ENCODE data around the gene MVB12B. TPM values are rescaled to one million over a fixed set of nuclear protein-coding genes. Genes with fewer than 3 reads are reported as not detected.

The MVB12B gene
- total RNA-seq, 1 experiment from 2014 or later, result 9.4 TPM

DNA sequence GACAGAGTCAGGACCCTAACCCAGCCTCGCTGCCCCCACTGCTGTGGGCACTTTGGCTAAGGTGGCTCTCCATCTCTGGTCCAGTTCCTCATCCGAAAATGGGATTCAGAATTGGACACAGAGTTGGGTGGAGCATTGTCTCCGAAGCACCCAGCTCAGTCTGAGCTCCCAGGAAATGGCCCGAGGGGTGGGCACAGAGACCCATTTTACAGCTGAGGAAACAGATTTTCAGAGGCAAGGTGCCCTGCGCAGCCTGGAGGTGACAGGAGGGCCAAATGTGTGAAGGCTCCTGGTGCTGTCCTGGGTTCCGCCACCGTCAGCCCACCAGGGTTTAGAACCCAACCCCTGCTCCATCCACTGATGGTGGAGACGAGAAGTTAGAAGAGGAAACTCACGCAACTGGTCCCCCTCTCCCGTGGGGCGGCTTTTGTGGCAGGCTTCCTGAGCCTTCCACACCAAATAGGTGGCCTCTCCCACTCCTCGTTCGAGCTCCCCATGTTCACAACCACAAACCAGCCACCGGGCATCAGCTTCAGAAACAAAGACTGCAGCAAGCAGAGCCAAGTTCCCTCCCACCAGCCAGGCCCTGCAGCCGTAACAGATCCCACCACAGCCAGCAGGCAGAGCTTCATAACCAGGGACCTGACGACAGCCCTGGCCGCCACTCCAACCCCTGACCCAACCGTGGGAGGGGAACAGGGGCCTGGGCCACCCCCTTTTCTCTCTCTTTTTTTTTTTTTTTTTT, 196.2 kb downstream of the MVB12B start:
- no TSS peak for BruUV-seq (replicated peaks)
- ChIA-PET POLR2A (interaction anchor here (0.6 kb wide), 1 partner anchor 765 kb away, joined by 3 read pairs; no protein-coding TSS in a partner anchor), CTCF (no interaction called here)
- Histone ChIP-seq H3K9me3 (ENCODE audit: control insufficient read depth, insufficient read depth, low read depth, low read length) (no peaks in the 10 kb centered on the region), H3K27me3 (ENCODE audit: control insufficient read depth, insufficient read depth, low read length) (peaks cover 12% of the 10 kb centered on the region), H3K4me1 (ENCODE audit: control insufficient read depth, insufficient read depth, low read length) (no peaks in the 10 kb centered on the region), H3K4me3 (ENCODE audit: low read depth in 2 of 2, low read length in 2 of 2) (no peak overlapping the region), H3K36me3 (ENCODE audit: control insufficient read depth, insufficient read depth, low read length) (no peaks in the 10 kb centered on the region), H3K27ac (ENCODE audit: low read length) (no peak overlapping the region)
- in situ Hi-C loops (cut with HindIII; ENCODE audit: low pct_unique_long_range_greater_than_20kb, low sequenced_read_pairs), result no loop called here
- TF ChIP-seq TCF7L2 (IDR thresholded peaks at IDR 0.05; ENCODE audit: low read depth, low read length) (no peak), POLR2AphosphoS5 (IDR thresholded peaks at IDR 0.05; ENCODE audit: low read depth, low read length) (no peak), SIN3A (IDR thresholded peaks at IDR 0.05; ENCODE audit: borderline replicate concordance, insufficient read depth, low read depth, low read length) (no peak)
- TF ChIP-seq, protein P1, sequence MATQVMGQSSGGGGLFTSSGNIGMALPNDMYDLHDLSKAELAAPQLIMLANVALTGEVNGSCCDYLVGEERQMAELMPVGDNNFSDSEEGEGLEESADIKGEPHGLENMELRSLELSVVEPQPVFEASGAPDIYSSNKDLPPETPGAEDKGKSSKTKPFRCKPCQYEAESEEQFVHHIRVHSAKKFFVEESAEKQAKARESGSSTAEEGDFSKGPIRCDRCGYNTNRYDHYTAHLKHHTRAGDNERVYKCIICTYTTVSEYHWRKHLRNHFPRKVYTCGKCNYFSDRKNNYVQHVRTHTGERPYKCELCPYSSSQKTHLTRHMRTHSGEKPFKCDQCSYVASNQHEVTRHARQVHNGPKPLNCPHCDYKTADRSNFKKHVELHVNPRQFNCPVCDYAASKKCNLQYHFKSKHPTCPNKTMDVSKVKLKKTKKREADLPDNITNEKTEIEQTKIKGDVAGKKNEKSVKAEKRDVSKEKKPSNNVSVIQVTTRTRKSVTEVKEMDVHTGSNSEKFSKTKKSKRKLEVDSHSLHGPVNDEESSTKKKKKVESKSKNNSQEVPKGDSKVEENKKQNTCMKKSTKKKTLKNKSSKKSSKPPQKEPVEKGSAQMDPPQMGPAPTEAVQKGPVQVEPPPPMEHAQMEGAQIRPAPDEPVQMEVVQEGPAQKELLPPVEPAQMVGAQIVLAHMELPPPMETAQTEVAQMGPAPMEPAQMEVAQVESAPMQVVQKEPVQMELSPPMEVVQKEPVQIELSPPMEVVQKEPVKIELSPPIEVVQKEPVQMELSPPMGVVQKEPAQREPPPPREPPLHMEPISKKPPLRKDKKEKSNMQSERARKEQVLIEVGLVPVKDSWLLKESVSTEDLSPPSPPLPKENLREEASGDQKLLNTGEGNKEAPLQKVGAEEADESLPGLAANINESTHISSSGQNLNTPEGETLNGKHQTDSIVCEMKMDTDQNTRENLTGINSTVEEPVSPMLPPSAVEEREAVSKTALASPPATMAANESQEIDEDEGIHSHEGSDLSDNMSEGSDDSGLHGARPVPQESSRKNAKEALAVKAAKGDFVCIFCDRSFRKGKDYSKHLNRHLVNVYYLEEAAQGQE (IDR thresholded peaks at IDR 0.05; ENCODE audit: insufficient read depth in 1 of 2, low read depth in 2 of 2, low read length in 1 of 2), result no peak
- TF ChIP-seq, protein P2, sequence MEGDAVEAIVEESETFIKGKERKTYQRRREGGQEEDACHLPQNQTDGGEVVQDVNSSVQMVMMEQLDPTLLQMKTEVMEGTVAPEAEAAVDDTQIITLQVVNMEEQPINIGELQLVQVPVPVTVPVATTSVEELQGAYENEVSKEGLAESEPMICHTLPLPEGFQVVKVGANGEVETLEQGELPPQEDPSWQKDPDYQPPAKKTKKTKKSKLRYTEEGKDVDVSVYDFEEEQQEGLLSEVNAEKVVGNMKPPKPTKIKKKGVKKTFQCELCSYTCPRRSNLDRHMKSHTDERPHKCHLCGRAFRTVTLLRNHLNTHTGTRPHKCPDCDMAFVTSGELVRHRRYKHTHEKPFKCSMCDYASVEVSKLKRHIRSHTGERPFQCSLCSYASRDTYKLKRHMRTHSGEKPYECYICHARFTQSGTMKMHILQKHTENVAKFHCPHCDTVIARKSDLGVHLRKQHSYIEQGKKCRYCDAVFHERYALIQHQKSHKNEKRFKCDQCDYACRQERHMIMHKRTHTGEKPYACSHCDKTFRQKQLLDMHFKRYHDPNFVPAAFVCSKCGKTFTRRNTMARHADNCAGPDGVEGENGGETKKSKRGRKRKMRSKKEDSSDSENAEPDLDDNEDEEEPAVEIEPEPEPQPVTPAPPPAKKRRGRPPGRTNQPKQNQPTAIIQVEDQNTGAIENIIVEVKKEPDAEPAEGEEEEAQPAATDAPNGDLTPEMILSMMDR (IDR thresholded peaks at IDR 0.05), result no peak
- DNase-seq (ENCODE audit: low read depth, low spot score) (no peak), ATAC-seq (no peak)
- intact Hi-C loops (cut with micrococcal nuclease; ENCODE audit: unreplicated experiment), result no loop called here

DNA sequence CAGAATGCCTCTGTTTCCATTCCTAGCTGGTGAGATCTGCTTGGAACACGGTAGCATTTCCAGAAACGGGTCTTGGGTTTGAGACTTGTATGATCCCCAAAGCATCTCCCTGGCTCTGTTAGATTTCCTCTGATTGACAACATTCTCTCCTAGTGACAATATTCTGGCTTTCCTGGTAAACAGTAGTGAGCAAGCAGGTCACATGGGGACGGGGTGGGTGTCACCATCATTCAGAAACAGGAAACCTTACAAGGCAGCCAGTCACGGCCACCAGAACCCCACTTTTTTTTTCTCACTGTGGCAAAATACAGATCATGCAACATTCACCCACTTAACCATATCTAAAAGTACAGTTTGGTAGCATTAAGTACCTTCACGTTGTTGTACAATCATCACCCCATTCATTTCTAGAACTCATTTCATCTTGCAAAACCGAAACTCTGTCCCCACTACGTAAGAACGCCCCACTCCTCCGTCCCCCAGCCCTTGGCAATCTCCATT, 197.0 kb downstream of the MVB12B start:
- ATAC-seq (no peak), DNase-seq (ENCODE audit: low read depth, low spot score) (no peak)
- intact Hi-C loops (cut with micrococcal nuclease; ENCODE audit: unreplicated experiment) (no loop called here), in situ Hi-C loops (cut with HindIII; ENCODE audit: low pct_unique_long_range_greater_than_20kb, low sequenced_read_pairs) (no loop called here)
- H3K4me3 ChIP-seq (ENCODE audit: low read depth in 2 of 2, low read length in 2 of 2), result no peak overlapping the region
- peaks cover 5% of the 10 kb centered on the region; the same call in 1 of the 2 replicates for H3K27me3 ChIP-seq (ENCODE audit: control insufficient read depth, insufficient read depth, low read length)
- H3K4me1 ChIP-seq (ENCODE audit: control insufficient read depth, insufficient read depth, low read length), result no peaks in the 10 kb centered on the region
- TF ChIP-seq SIN3A (IDR thresholded peaks at IDR 0.05; ENCODE audit: borderline replicate concordance, insufficient read depth, low read depth, low read length) (no peak), POLR2AphosphoS5 (IDR thresholded peaks at IDR 0.05; ENCODE audit: low read depth, low read length) (no peak), TCF7L2 (IDR thresholded peaks at IDR 0.05; ENCODE audit: low read depth, low read length) (no peak)
- TF ChIP-seq, protein P1 (IDR thresholded peaks at IDR 0.05; ENCODE audit: insufficient read depth in 1 of 2, low read depth in 2 of 2, low read length in 1 of 2), result no peak
- TF ChIP-seq, protein P2 (IDR thresholded peaks at IDR 0.05), result no peak
- no TSS peak for BruUV-seq (replicated peaks)
- ChIA-PET POLR2A (no interaction called here), CTCF (no interaction called here)
- no peaks in the 10 kb centered on the region for H3K9me3 ChIP-seq (ENCODE audit: control insufficient read depth, insufficient read depth, low read depth, low read length)
- H3K27ac ChIP-seq (ENCODE audit: low read length), result no peak overlapping the region
- H3K36me3 ChIP-seq (ENCODE audit: control insufficient read depth, insufficient read depth, low read length), result no peaks in the 10 kb centered on the region
